ENCODE measurements around the gene ZEB1. TPM values are rescaled to one million over a fixed set of nuclear protein-coding genes. Genes with fewer than 3 reads are reported as not detected.

The ZEB1 gene
- polyA plus RNA-seq, 1 donor from 2014 or later, result 18.0 TPM

DNA sequence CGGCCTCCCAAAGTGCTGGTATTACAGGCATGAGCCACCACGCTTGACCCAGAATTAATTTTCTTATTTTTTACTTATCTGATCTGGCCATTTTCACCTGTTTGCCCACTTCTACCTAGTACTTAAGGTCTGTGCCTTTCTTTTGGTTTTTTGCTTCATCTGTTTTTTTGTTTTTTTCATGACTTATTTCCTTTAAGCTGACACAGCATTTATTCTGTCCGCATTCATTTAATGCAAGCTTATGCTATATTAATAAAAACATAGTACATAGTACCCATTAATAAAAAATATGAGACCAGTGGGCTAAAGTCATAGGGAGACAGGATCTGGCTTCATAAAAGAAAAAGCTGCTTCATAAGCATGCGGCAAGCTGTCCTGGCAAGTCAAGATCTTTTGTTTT lies 205.4 kb downstream of the ZEB1 start:
- Histone ChIP-seq H3K27ac (ENCODE audit: low read length) (no peak overlapping the region), H3K36me3 (ENCODE audit: insufficient read depth, low read length) (peaks cover 4% of the 10 kb centered on the region), H3K79me2 (replicated peaks; ENCODE audit: insufficient read depth, low read length) (no peaks in the 10 kb centered on the region), H4K20me1 (ENCODE audit: insufficient read depth) (no peaks in the 10 kb centered on the region), H3K9me2 (ENCODE audit: insufficient read depth, low read length) (no peaks in the 10 kb centered on the region), H2AFZ (ENCODE audit: low read depth, low read length) (no peak overlapping the region), H3K4me2 (ENCODE audit: low read length) (no peak overlapping the region), H3K9me3 (ENCODE audit: low read length) (no peaks in the 10 kb centered on the region), H3K27me3 (ENCODE audit: insufficient read depth, low read depth, low read length) (no peaks in the 10 kb centered on the region), H3K9ac (ENCODE audit: low read length) (no peak overlapping the region), H3K4me3 (ENCODE audit: low read length) (no peak overlapping the region), H3F3A (ENCODE audit: insufficient read depth, low read length, poor library complexity, severe bottlenecking) (no peaks in the 10 kb centered on the region)
- TF ChIP-seq REST (IDR thresholded peaks at IDR 0.05; ENCODE audit: borderline replicate concordance) (no peak), POLR2AphosphoS5 (IDR thresholded peaks at IDR 0.05) (no peak), SMC3 (conservative IDR thresholded peaks at IDR 0.05; ENCODE audit: poor library complexity) (no peak), EZH2 (IDR thresholded peaks at IDR 0.05; ENCODE audit: borderline replicate concordance, insufficient read depth, low read length, poor library complexity, severe bottlenecking) (no peak), EP300 (conservative IDR thresholded peaks at IDR 0.05; ENCODE audit: poor library complexity, severe bottlenecking) (no peak), RAD21 (conservative IDR thresholded peaks at IDR 0.05) (no peak), MXI1 (conservative IDR thresholded peaks at IDR 0.05; ENCODE audit: poor library complexity, severe bottlenecking) (no peak), TAF1 (IDR thresholded peaks at IDR 0.05; ENCODE audit: low read depth) (no peak)
- TF ChIP-seq, protein P1, sequence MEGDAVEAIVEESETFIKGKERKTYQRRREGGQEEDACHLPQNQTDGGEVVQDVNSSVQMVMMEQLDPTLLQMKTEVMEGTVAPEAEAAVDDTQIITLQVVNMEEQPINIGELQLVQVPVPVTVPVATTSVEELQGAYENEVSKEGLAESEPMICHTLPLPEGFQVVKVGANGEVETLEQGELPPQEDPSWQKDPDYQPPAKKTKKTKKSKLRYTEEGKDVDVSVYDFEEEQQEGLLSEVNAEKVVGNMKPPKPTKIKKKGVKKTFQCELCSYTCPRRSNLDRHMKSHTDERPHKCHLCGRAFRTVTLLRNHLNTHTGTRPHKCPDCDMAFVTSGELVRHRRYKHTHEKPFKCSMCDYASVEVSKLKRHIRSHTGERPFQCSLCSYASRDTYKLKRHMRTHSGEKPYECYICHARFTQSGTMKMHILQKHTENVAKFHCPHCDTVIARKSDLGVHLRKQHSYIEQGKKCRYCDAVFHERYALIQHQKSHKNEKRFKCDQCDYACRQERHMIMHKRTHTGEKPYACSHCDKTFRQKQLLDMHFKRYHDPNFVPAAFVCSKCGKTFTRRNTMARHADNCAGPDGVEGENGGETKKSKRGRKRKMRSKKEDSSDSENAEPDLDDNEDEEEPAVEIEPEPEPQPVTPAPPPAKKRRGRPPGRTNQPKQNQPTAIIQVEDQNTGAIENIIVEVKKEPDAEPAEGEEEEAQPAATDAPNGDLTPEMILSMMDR (IDR thresholded peaks at IDR 0.05; ENCODE audit: poor library complexity, severe bottlenecking), result no peak

DNA sequence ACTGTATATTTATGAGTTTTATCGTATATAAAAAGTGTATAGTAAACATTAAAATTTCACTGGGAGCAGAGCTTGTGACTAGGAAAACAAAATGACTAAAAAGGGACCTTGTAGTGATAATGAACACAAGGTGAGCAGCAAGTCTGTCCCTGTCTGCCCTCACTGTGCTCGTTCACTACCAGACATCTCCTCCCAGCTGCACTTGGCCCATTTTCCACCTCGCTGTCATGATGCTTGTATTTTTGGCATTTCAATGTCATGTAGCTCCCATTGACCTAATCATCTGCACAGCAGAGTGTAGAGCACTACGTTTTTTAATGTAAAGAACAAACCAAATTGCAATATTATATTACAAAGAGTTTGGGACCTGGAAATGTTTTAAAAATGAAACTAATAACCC lies 207.2 kb downstream of the ZEB1 start:
- Histone ChIP-seq H3K4me2 (ENCODE audit: low read length) (no peak overlapping the region), H4K20me1 (ENCODE audit: insufficient read depth) (no peaks in the 10 kb centered on the region), H3K9ac (ENCODE audit: low read length) (no peak overlapping the region), H3K4me3 (ENCODE audit: low read length) (no peak overlapping the region), H3K79me2 (replicated peaks; ENCODE audit: insufficient read depth, low read length) (no peaks in the 10 kb centered on the region), H3K9me2 (ENCODE audit: insufficient read depth, low read length) (no peaks in the 10 kb centered on the region), H3K27me3 (ENCODE audit: insufficient read depth, low read depth, low read length) (no peaks in the 10 kb centered on the region), H3K36me3 (ENCODE audit: insufficient read depth, low read length) (peaks cover 4% of the 10 kb centered on the region), H2AFZ (ENCODE audit: low read depth, low read length) (no peak overlapping the region), H3K9me3 (ENCODE audit: low read length) (no peaks in the 10 kb centered on the region), H3F3A (ENCODE audit: insufficient read depth, low read length, poor library complexity, severe bottlenecking) (no peaks in the 10 kb centered on the region), H3K27ac (ENCODE audit: low read length) (no peak overlapping the region)
- TF ChIP-seq REST (IDR thresholded peaks at IDR 0.05; ENCODE audit: borderline replicate concordance) (no peak), MXI1 (conservative IDR thresholded peaks at IDR 0.05; ENCODE audit: poor library complexity, severe bottlenecking) (no peak), EP300 (conservative IDR thresholded peaks at IDR 0.05; ENCODE audit: poor library complexity, severe bottlenecking) (no peak), RAD21 (conservative IDR thresholded peaks at IDR 0.05) (no peak), EZH2 (IDR thresholded peaks at IDR 0.05; ENCODE audit: borderline replicate concordance, insufficient read depth, low read length, poor library complexity, severe bottlenecking) (no peak), SMC3 (conservative IDR thresholded peaks at IDR 0.05; ENCODE audit: poor library complexity) (no peak), TAF1 (IDR thresholded peaks at IDR 0.05; ENCODE audit: low read depth) (no peak), POLR2AphosphoS5 (IDR thresholded peaks at IDR 0.05) (no peak)
- TF ChIP-seq, protein P1 (IDR thresholded peaks at IDR 0.05; ENCODE audit: poor library complexity, severe bottlenecking), result no peak

All from neural cell (in vitro differentiated cells).